ENCODE results near the gene KDM2B. TPM values are rescaled to one million over a fixed set of nuclear protein-coding genes. Genes with fewer than 3 reads are reported as not detected.
A peak's percentile ranks its signal among the peaks of the same experiment; 100 is the strongest.

The KDM2B gene
- total and polyA plus RNA-seq, 10 of the 15 experiments (the other 5 are each of a cell fraction or from before 2014, with no cell fraction given) = 13.6 to 124 (median 40.4) TPM

- TF ChIP-seq ATF3 (IDR thresholded peaks at IDR 0.05; ENCODE audit: borderline replicate concordance, extremely low read depth, low read depth, low read length) = no peak
- TF ChIP-seq, protein P1, sequence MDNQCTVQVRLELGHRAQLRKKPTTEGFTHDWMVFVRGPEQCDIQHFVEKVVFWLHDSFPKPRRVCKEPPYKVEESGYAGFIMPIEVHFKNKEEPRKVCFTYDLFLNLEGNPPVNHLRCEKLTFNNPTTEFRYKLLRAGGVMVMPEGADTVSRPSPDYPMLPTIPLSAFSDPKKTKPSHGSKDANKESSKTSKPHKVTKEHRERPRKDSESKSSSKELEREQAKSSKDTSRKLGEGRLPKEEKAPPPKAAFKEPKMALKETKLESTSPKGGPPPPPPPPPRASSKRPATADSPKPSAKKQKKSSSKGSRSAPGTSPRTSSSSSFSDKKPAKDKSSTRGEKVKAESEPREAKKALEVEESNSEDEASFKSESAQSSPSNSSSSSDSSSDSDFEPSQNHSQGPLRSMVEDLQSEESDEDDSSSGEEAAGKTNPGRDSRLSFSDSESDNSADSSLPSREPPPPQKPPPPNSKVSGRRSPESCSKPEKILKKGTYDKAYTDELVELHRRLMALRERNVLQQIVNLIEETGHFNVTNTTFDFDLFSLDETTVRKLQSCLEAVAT (IDR thresholded peaks at IDR 0.05) = no peak
- TF ChIP-seq, protein P2, sequence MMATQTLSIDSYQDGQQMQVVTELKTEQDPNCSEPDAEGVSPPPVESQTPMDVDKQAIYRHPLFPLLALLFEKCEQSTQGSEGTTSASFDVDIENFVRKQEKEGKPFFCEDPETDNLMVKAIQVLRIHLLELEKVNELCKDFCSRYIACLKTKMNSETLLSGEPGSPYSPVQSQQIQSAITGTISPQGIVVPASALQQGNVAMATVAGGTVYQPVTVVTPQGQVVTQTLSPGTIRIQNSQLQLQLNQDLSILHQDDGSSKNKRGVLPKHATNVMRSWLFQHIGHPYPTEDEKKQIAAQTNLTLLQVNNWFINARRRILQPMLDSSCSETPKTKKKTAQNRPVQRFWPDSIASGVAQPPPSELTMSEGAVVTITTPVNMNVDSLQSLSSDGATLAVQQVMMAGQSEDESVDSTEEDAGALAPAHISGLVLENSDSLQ (IDR thresholded peaks at IDR 0.05) = no peak; the same call in 1 of the 2 replicates
- peak; percentile 8; the same call in 1 of the 2 replicates for TF ChIP-seq TCF12 (IDR thresholded peaks at IDR 0.05; ENCODE audit: low read depth, low read length)
- TF ChIP-seq BACH1 (IDR thresholded peaks at IDR 0.05; ENCODE audit: borderline replicate concordance) = peak; percentile 68; the same call in 1 of the 2 replicates
- no peak; the same call in 1 of the 2 replicates for TF ChIP-seq SIN3A (IDR thresholded peaks at IDR 0.05; ENCODE audit: low read depth, low read length)
- no peak for TF ChIP-seq NR2C2 (IDR thresholded peaks at IDR 0.05; ENCODE audit: borderline replicate concordance, control insufficient read depth, insufficient read length, low read depth)
- no peak for TF ChIP-seq SREBF1 (IDR thresholded peaks at IDR 0.05; ENCODE audit: low read length)
- TF ChIP-seq HSF1 (IDR thresholded peaks at IDR 0.05; ENCODE audit: low read depth, low read length) = no peak
- TF ChIP-seq YBX1 (IDR thresholded peaks at IDR 0.05) = no peak
- no peak for TF ChIP-seq MTA2 (IDR thresholded peaks at IDR 0.05; ENCODE audit: low read depth)
- TF ChIP-seq PAX8 (IDR thresholded peaks at IDR 0.05) = no peak
- peak; percentile 91 for TF ChIP-seq POLR2A (IDR thresholded peaks at IDR 0.05; ENCODE audit: low read depth, low read length)
- TF ChIP-seq SPI1 (IDR thresholded peaks at IDR 0.05; ENCODE audit: borderline replicate concordance, insufficient read depth, low read depth, low read length) = peak; percentile 46; the same call in 1 of the 2 replicates
- TF ChIP-seq CTCF (IDR thresholded peaks at IDR 0.05 in 2 of 3, conservative IDR thresholded peaks at IDR 0.05 in 1 of 3; ENCODE audit: control insufficient read depth in 2 of 3, extremely low read depth in 1 of 3, insufficient read depth in 1 of 3, low read depth in 3 of 3, low read length in 3 of 3) = no peak
- no peak for TF ChIP-seq KAT2A (conservative IDR thresholded peaks at IDR 0.05; ENCODE audit: control insufficient read depth, low read depth, low read length)
- TF ChIP-seq, protein P3, sequence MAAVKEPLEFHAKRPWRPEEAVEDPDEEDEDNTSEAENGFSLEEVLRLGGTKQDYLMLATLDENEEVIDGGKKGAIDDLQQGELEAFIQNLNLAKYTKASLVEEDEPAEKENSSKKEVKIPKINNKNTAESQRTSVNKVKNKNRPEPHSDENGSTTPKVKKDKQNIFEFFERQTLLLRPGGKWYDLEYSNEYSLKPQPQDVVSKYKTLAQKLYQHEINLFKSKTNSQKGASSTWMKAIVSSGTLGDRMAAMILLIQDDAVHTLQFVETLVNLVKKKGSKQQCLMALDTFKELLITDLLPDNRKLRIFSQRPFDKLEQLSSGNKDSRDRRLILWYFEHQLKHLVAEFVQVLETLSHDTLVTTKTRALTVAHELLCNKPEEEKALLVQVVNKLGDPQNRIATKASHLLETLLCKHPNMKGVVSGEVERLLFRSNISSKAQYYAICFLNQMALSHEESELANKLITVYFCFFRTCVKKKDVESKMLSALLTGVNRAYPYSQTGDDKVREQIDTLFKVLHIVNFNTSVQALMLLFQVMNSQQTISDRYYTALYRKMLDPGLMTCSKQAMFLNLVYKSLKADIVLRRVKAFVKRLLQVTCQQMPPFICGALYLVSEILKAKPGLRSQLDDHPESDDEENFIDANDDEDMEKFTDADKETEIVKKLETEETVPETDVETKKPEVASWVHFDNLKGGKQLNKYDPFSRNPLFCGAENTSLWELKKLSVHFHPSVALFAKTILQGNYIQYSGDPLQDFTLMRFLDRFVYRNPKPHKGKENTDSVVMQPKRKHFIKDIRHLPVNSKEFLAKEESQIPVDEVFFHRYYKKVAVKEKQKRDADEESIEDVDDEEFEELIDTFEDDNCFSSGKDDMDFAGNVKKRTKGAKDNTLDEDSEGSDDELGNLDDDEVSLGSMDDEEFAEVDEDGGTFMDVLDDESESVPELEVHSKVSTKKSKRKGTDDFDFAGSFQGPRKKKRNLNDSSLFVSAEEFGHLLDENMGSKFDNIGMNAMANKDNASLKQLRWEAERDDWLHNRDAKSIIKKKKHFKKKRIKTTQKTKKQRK (IDR thresholded peaks at IDR 0.05; ENCODE audit: low read depth, low read length) = no peak
- no peak for TF ChIP-seq ZNF384 (IDR thresholded peaks at IDR 0.05; ENCODE audit: borderline replicate concordance, low read depth, low read length)
- TF ChIP-seq LARP7 (IDR thresholded peaks at IDR 0.05) = peak; percentile 54
These were observed 43.7 kb downstream of the KDM2B start (continued) for GRCh38 chr12:121536899-121537813.

All from GM12878 (cell line).